ENCODE measurements around the gene GNAQ.

GNAQ gene

DNA sequence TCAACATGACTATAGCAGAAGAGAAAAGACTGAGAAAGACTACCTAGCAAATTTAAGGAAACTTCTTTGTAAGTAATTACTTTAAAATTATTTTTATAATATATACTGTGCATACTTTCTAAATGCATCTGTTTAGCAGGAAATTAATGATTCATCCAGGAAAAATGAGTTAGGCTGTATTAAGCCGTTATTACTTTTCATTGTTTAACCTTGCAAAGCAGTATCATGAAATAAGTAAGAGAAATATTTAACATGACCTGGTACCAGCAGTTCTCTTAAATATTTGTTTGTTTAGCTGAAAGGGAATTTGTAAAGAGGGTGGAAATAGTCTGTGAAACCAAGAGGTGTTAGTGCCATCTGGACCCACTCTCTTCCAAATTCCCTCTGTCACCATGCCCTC, 175.0 kb downstream of the GNAQ start:
- Mint-ChIP-seq H3K27me3 (peaks cover 4 to 12% of the 10 kb centered on the region in 2 donors), H3K27ac (no peak overlapping the region), H3K4me1 (no peaks in the 10 kb centered on the region), H3K9me3 (peaks cover 9 to 10% of the 10 kb centered on the region in 2 donors), H3K4me3 (no peak overlapping the region), H3K36me3 (peaks cover 0 to 4% of the 10 kb centered on the region in 2 donors)
- DNase-seq (no peak), ATAC-seq (replicated peaks) (no peak)

DNA sequence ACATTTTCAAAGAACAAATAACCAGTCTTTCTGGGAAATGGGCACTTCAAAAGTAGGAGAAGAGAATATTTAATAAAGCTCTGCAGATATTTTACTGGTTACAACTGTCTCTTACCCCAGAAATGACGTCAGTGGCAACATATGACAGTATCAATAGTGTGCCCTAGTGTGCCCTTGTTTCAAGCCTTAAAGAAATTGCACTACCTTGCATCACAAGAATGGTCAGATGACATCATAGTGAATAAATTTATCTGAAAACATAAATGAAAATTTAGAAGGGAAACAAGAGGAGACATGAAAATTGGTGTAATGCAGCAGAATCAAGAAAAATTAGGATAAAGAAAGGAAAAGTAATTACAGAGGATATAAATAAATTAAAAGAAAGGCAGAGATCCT, 176.7 kb downstream of the GNAQ start:
- DNase-seq (no peak), ATAC-seq (replicated peaks) (no peak)
- H3K36me3 Mint-ChIP-seq: peaks cover 0 to 4% of the 10 kb centered on the region in 2 donors
- no peak overlapping the region for H3K4me3 Mint-ChIP-seq
- peaks cover 7% of the 10 kb centered on the region in 2 donors for H3K9me3 Mint-ChIP-seq
- no peaks in the 10 kb centered on the region for H3K4me1 Mint-ChIP-seq
- peaks cover 4 to 12% of the 10 kb centered on the region in 2 donors for H3K27me3 Mint-ChIP-seq
- no peak overlapping the region for H3K27ac Mint-ChIP-seq

DNA sequence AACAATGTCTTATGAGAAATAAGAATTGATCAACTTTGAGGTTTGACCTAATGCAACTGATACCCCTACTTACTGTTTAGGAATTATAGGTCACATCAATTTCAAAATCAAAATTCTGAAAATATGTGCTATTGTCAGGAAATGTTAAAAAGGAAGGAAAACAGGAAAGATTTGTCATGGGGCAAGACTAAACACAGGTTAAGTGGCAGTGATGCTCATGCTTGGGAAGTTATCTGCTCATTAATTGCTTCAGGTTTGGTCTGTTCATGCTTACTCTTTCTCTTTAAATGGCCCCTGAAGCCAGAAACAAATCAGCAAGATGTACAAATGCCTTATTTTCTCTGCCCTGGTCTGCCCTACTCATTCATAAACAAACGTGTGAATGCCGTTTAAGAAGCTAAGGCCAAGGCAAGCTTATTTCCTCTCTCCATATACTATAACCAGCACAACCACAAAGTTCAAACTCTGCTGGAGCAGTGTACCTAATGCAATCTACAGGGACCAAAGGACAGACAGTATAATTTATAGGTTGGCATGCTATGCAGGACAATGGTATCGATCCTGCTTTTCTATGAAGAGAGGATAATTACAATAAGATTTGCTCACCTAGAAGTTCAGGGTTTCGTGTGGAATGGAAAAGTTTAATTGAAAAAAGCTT, 177.2 kb downstream of the GNAQ start:
- H3K9me3 Mint-ChIP-seq: peaks cover 7% of the 10 kb centered on the region in 2 donors
- no peaks in the 10 kb centered on the region for H3K4me1 Mint-ChIP-seq
- no peak overlapping the region for H3K4me3 Mint-ChIP-seq
- ATAC-seq (replicated peaks) (no peak), DNase-seq (no peak)
- H3K36me3 Mint-ChIP-seq: peaks cover 0 to 4% of the 10 kb centered on the region in 2 donors
- no peak overlapping the region for H3K27ac Mint-ChIP-seq
- peaks cover 4 to 12% of the 10 kb centered on the region in 2 donors for H3K27me3 Mint-ChIP-seq

DNA sequence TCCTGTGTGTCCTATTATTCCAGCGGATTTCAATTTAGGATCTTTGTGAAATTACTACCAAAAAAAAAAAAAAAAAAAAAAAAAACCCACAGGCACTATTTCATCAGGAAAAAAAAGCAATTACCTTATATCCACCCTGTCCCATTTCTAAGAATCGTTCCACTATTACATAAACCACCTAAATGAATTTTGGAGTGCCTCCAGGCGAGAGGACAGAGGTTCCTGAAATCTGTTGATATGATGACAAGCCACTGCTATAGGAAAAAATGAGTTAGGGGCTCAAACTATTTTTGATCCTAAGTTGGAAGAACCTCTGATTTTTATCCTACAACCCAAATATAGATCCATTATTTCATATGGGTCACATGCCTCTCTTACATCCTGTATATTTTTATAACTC, 177.9 kb downstream of the GNAQ start:
- H3K36me3 Mint-ChIP-seq: peaks cover 0 to 1% of the 10 kb centered on the region in 2 donors
- no peak overlapping the region for H3K27ac Mint-ChIP-seq
- peaks cover 3 to 9% of the 10 kb centered on the region in 2 donors for H3K27me3 Mint-ChIP-seq
- H3K4me3 Mint-ChIP-seq: no peak overlapping the region
- DNase-seq (no peak), ATAC-seq (replicated peaks) (no peak)
- H3K9me3 Mint-ChIP-seq: peaks cover 3 to 4% of the 10 kb centered on the region in 2 donors
- H3K4me1 Mint-ChIP-seq: no peaks in the 10 kb centered on the region

DNA sequence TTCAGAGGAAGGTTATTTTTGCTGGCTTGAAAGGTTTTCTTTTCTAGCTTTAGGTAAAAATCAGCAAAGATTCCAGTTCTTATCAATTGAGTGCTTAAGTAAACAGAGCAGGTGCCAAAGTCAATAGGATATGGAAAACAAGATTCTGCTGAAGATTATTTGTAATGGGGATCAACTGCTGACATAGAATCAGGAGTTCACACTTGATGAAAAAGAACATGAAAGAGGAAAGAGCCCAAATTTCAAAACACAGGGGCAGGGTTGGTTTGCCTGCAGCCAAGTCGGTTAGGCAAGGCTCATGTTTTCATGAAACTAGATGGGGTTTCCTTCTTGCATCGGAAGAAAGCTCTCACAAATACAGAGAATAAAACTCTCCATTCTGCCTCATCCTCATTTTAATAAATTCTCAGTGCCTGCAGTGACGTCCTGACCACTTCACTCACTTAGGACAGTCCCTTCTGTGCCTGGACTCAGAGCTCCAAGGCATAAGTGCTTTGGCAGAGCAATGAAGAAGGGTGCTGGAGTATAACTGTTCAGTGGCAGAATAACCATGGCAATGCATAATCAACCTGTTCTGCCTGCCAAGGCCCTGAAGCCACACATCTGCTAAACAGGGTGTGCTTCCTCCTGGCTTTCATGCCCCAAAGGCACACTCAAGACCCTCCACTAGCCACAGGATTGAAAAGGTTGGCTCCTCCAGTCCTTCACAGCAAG, 179.6 kb downstream of the GNAQ start:
- DNase-seq: no peak
- no peak overlapping the region for H3K27ac Mint-ChIP-seq
- H3K27me3 Mint-ChIP-seq: no peaks in the 10 kb centered on the region
- ATAC-seq (replicated peaks): no peak
- no peaks in the 10 kb centered on the region for H3K9me3 Mint-ChIP-seq
- H3K36me3 Mint-ChIP-seq: no peaks in the 10 kb centered on the region
- H3K4me1 Mint-ChIP-seq: no peaks in the 10 kb centered on the region
- no peak overlapping the region for H3K4me3 Mint-ChIP-seq

DNA sequence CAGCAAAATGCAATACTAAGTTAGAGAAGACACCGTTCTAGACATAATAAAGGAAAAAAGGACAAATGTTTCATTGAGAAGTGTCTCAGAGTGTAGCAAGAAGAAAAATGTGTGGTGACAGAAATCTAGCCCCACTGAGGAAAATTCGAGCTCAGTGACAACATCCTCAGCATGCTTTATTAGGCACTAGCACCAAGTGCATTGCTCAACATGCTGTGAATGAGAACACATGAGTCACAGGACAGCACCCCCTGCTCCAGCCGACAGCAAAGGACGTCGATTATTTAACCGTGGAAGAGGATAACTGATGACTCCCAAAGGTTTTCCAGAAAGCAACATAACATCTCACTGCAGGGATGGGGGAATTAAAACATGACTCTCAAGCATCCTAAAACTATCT, 182.7 kb downstream of the GNAQ start:
- Mint-ChIP-seq H3K36me3 (no peaks in the 10 kb centered on the region), H3K27me3 (no peaks in the 10 kb centered on the region), H3K9me3 (no peaks in the 10 kb centered on the region), H3K4me3 (no peak overlapping the region), H3K4me1 (no peaks in the 10 kb centered on the region), H3K27ac (no peak overlapping the region)
- no peak for ATAC-seq (replicated peaks)
- DNase-seq: no peak

DNA sequence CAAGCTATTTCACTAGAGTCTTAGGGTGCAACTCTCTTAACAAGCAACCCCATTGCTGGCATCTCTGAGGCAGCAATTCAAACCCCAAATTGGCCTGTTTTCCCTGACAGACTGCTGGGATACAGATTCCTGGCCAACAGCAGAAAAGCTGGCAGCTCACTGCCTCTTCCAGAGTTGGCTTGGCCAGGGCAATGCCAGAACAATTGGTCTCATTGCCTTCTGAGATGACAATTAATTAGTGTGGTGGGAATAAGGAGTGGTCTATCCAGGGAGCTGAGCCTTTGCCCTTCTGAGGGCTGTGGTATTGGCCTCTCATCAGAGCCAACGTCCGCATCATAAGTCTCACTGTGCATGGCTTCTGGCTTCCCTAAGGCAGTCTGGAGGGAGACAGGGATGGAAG, 183.2 kb downstream of the GNAQ start:
- Mint-ChIP-seq H3K27me3 (no peaks in the 10 kb centered on the region), H3K4me1 (no peaks in the 10 kb centered on the region), H3K4me3 (no peak overlapping the region), H3K9me3 (no peaks in the 10 kb centered on the region), H3K36me3 (no peaks in the 10 kb centered on the region), H3K27ac (no peak overlapping the region)
- DNase-seq (no peak), ATAC-seq (replicated peaks) (no peak)

DNA sequence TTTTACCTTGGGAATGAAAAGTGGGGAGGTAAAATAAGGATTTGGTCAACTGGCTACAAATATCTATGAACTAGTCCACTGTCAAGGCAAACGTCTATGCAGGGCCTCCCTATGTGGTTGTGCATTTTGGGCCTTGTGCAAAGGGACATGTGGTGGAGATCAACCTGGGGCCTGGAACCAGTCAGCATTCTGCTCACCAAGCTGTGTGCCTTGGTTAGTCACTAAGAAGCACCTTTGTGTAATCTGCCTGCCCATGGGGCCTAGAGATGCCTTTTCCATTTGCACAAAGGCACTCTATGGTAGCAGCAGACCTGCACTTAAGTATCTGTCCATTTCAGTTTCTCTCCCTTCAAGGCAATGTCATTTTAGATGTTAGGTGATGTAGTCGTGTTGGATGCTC, 184.0 kb downstream of the GNAQ start:
- H3K36me3 Mint-ChIP-seq: no peaks in the 10 kb centered on the region
- H3K27me3 Mint-ChIP-seq: no peaks in the 10 kb centered on the region
- no peaks in the 10 kb centered on the region for H3K4me1 Mint-ChIP-seq
- H3K27ac Mint-ChIP-seq: no peak overlapping the region
- ATAC-seq (replicated peaks) (no peak), DNase-seq (no peak)
- H3K9me3 Mint-ChIP-seq: no peaks in the 10 kb centered on the region
- no peak overlapping the region for H3K4me3 Mint-ChIP-seq

DNA sequence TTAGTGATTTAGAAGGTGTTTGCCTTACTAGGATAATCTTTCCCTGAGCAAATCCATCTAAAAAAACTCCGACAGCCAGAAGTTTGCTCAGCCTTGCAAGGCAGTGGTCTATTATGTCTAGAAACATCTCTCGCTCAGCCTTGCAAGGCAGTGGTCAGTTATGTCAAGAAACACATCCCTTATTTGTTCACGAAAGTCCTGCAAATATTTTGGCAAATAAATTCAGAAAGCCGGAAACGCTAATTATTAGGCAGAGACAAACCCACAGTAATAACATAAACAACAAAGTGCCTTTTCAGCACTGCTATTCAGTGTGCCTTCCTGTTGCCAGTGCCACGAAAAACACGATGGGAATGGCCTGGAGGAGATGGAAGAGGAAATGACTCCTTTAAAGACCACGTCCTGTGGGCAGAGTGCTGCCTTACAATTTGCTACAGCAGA, 184.5 kb downstream of the GNAQ start:
- ATAC-seq (replicated peaks) (no peak), DNase-seq (no peak)
- Mint-ChIP-seq H3K27ac (no peak overlapping the region), H3K4me3 (no peak overlapping the region), H3K27me3 (no peaks in the 10 kb centered on the region), H3K4me1 (peaks cover 2 to 4% of the 10 kb centered on the region in 2 donors), H3K9me3 (no peaks in the 10 kb centered on the region), H3K36me3 (no peaks in the 10 kb centered on the region)

DNA sequence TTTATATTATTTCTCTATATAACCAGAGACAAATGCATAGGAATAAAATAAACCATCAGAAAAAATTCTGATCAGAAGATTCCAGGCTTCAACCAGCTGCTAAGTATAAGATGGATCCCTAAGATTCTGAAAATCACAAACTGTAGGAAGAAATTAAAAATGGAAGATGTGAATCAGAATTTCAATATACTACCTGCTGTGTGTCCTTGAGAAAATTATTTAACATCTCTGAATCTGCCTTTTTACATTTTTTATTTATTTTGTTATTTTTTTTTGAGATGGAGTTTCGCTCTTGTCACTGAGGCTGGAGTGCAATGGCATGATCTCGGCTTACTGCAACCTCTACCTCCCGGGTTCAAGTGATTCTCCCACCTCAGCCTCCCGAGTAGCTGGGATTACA, 187.2 kb downstream of the GNAQ start:
- ATAC-seq (replicated peaks) (no peak), DNase-seq (no peak)
- H3K4me3 Mint-ChIP-seq: no peak overlapping the region
- H3K27ac Mint-ChIP-seq: no peak overlapping the region
- H3K27me3 Mint-ChIP-seq: no peaks in the 10 kb centered on the region
- peaks cover 4 to 10% of the 10 kb centered on the region in 2 donors for H3K4me1 Mint-ChIP-seq
- H3K36me3 Mint-ChIP-seq: no peaks in the 10 kb centered on the region
- H3K9me3 Mint-ChIP-seq: no peaks in the 10 kb centered on the region

DNA sequence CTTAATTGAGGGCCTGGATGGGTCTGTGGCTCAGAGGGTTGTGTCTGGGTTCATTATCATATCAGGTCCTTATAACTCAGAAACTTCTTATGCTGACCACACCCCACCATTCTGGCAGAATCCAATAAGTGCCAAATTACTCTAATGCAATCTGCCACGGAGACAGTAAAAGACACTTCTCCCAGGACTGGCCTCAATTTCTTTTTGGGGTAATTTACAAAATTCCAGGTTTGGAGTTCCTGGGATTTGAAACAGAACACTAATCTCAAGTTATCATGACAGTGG, 187.8 kb downstream of the GNAQ start:
- no peak for DNase-seq
- no peak overlapping the region for H3K27ac Mint-ChIP-seq
- H3K9me3 Mint-ChIP-seq: no peaks in the 10 kb centered on the region
- ATAC-seq (replicated peaks): no peak
- H3K36me3 Mint-ChIP-seq: peaks cover 0 to 1% of the 10 kb centered on the region in 2 donors
- peaks cover 4 to 10% of the 10 kb centered on the region in 2 donors for H3K4me1 Mint-ChIP-seq
- no peaks in the 10 kb centered on the region for H3K27me3 Mint-ChIP-seq
- H3K4me3 Mint-ChIP-seq: no peak overlapping the region

DNA sequence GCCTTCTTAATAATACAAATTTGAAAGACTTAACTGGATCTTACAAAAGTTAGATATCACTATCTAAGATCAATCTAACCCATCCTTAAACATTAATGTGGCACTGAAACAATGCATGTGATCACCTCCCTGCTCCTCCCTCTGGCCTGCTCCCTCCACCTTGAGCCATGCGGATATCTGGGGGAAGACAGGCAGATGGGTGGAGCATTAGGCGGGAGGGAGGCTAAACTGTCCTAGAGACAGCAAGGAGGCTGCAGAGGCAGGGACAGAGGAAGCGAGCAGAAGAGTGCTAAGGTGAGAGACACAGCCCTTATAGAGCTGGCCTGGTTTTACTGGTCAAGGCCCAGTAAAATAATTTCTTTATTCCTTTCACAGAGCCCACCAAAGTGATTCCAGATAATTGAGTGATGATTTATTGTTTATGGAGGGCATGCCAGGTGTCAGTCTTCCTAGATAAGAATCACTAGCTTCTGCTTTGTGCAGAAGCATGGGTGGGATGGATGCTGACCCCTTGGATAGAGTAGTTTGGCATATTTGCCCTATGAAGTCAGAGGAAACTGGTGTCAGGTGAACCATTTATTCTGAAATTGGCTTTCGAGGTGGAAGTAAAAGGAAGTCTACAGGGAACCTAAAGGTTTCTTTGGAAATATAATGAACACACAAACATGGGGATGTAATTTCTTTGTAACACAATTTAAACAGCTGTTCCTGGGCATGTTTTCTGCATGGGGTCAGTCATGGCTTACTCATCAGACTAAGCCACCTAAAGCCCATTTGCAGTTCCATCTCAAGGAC, 188.3 kb downstream of the GNAQ start:
- DNase-seq: no peak
- H3K4me3 Mint-ChIP-seq: no peak overlapping the region
- no peak for ATAC-seq (replicated peaks)
- H3K27me3 Mint-ChIP-seq: no peaks in the 10 kb centered on the region
- H3K4me1 Mint-ChIP-seq: peaks cover 4 to 10% of the 10 kb centered on the region in 2 donors
- H3K27ac Mint-ChIP-seq: no peak overlapping the region
- peaks cover 0 to 1% of the 10 kb centered on the region in 2 donors for H3K36me3 Mint-ChIP-seq
- no peaks in the 10 kb centered on the region for H3K9me3 Mint-ChIP-seq

DNA sequence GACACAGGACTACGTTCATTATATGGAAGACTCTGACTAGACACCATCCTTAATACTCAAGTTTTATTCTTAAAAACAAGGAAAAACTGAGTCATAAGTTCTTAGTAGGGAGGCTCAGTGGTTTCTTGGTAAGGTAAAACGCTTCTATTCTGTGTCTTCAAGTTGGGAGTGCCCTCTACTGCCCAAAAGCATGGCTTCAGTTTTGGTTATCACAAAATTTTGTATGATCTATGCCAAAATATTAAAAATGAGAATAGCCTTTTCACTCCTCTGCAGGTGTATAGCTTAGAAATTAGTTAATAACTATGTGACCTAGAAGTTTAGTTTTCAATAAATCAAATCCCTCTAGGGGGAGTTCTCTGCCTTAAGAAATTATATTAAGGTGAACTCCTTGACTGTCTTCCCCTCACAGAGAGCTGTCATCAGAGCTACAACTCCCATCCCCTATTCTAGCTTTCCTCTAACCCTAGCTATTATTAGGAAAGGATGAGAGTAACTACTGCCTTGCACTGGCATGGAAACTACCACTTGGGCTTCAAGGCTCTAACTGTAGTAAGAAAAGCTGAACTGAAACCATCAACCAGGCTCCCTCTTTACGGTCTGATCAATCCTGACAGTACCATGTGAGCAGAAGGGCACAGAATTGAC, 189.7 kb downstream of the GNAQ start:
- Mint-ChIP-seq H3K4me3 (no peak overlapping the region), H3K27me3 (no peaks in the 10 kb centered on the region), H3K9me3 (no peaks in the 10 kb centered on the region), H3K36me3 (peaks cover 0 to 1% of the 10 kb centered on the region in 2 donors), H3K4me1 (peaks cover 4 to 10% of the 10 kb centered on the region in 2 donors), H3K27ac (no peak overlapping the region)
- ATAC-seq (replicated peaks): peak; percentile 98 to 99
- no peak for DNase-seq

DNA sequence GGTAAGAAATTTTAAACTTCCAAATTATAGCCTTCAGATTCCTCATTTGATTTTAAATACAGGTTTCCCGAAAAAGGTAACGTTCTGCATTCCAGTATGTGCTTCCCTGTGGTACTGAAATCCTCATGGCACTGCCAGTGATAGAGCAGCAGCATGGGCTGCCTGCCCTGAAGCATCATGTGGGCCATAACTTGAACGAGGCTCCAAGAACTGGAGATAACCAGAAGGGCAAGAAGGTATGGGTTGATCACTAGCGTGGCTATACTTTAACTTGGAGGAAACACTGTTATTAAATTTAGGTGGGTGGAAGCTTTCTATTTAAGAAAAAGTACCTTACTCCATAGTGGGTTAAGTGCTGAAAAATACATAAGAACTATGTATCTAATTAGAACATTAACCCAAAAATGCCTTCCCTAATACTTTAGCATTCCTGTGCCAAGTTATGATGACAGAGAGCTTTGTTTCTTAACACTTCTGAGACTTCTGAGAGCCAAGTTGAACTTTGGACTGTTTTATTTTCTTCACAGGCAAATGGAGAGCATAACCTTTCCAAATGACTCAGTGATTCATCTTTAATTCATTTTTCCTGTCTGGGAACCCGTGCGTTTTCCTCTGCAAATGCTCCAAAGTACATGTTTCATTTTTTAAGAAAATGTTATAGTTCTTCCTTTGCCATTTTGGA, 192.0 kb downstream of the GNAQ start:
- peaks cover 0 to 1% of the 10 kb centered on the region in 2 donors for H3K36me3 Mint-ChIP-seq
- H3K27me3 Mint-ChIP-seq: no peaks in the 10 kb centered on the region
- ATAC-seq (replicated peaks) (no peak), DNase-seq (no peak)
- no peak overlapping the region for H3K4me3 Mint-ChIP-seq
- no peaks in the 10 kb centered on the region for H3K9me3 Mint-ChIP-seq
- peaks cover 4 to 10% of the 10 kb centered on the region in 2 donors for H3K4me1 Mint-ChIP-seq
- H3K27ac Mint-ChIP-seq: no peak overlapping the region
